ENCODE data around the gene MYOD1. TPM values are rescaled to one million over a fixed set of nuclear protein-coding genes. Genes with fewer than 3 reads are reported as not detected.

Gene MYOD1
- total and polyA plus RNA-seq, 2 of the 13 experiments (the other 11 are each of a cell fraction or from before 2014, with no cell fraction given), result not detected

DNA sequence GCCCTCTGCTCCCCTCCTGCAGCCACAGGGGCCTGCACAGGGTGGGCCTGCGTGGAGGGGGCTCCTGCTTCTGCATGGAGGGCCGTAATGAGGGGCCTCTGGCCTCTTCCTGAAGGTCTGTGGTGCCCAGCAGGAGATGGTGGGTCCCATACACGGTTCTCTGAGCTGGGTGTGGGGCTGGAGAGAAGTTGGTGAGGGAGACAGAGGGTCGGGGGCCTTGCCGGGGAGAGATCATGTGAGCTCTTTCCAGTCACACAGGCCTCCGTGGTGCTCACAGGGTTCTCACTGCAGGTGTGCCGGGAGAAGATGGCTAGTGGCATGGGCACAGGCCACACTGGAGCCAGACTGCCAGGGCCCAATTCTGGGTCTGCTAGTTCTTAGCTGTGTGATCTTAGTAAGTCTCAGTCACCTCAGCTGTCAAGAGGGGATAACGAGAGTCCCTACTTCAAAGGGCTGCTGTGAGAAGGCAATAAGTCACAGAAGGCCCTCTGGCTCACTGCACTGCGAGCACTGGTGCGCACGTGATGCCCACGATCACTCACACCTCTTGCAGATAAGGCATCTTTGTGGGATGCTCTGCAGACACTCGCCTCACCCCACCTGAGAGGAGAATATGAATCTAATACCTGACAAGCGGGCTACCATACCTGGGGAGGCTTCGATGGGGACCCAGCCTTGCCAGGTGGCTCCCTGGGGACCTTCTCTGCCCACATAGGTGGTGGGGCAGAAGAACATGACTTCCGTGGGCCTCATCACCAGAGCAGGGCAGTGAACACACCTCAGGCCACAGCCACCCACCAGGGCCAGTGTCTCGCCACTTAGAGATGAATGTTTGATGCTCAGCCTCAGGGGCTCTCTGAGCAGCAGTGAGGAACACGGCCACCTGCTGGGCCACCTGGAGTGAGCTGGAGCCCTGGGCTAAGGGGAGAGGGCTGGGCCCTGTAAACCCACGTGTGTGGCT, 29.7 kb downstream of the MYOD1 start (continued):
- no peak for TF ChIP-seq POLR2AphosphoS2 (IDR thresholded peaks at IDR 0.05; ENCODE audit: low read depth, low read length)
- no peak for TF ChIP-seq SNAPC2 (CRISPR knock-in tag; IDR thresholded peaks at IDR 0.05)
- TF ChIP-seq MNT (IDR thresholded peaks at IDR 0.05), result no peak
- no peak for TF ChIP-seq TBP (CRISPR knock-in tag; IDR thresholded peaks at IDR 0.05)
- TF ChIP-seq, protein P1, sequence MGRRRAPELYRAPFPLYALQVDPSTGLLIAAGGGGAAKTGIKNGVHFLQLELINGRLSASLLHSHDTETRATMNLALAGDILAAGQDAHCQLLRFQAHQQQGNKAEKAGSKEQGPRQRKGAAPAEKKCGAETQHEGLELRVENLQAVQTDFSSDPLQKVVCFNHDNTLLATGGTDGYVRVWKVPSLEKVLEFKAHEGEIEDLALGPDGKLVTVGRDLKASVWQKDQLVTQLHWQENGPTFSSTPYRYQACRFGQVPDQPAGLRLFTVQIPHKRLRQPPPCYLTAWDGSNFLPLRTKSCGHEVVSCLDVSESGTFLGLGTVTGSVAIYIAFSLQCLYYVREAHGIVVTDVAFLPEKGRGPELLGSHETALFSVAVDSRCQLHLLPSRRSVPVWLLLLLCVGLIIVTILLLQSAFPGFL (CRISPR knock-in tag; IDR thresholded peaks at IDR 0.05), result no peak
- TF ChIP-seq SMAD9 (CRISPR knock-in tag; IDR thresholded peaks at IDR 0.05), result no peak

- intact Hi-C loops (cut with micrococcal nuclease; ENCODE audit: unreplicated experiment) (no loop called here), in situ Hi-C loops (cut with HindIII; ENCODE audit: extremely low pct_ligation_motif_present, low pct_unique_long_range_greater_than_20kb) (no loop called here)
- H2AFZ ChIP-seq (ENCODE audit: low read length), result no peak overlapping the region
- peak overlapping the region; percentile 24; the same call in 1 of the 2 replicates for H3K4me2 ChIP-seq (ENCODE audit: low read depth, low read length)
- no peak overlapping the region for H3K27ac ChIP-seq (ENCODE audit: extremely low read length, insufficient read depth, low read length)
- no peaks in the 10 kb centered on the region for H3K36me3 ChIP-seq (replicated peaks in 1 of 2; ENCODE audit: control insufficient read depth in 1 of 2, insufficient read depth in 2 of 2, low read length in 2 of 2)
- H3K9me3 ChIP-seq (ENCODE audit: low read length), result no peaks in the 10 kb centered on the region
- no peaks in the 10 kb centered on the region for H4K20me1 ChIP-seq (ENCODE audit: insufficient read depth, low read length)
- no TSS peak for BruUV-seq (replicated peaks)
- no peak for DNase-seq (ENCODE audit: low spot score)
- H3K4me1 ChIP-seq (ENCODE audit: insufficient read depth, low read length), result peaks cover 29% of the 10 kb centered on the region
- WGBS (ENCODE audit: low lambda C conversion rate), result 6% methylated on average over 10 of the region's 13 CpGs
- POLR2A ChIA-PET, result no interaction called here
- no peak overlapping the region for H3K9ac ChIP-seq (ENCODE audit: insufficient read depth, low read depth, low read length)
- no peak for ATAC-seq
- CTCF ChIA-PET (ENCODE audit: low intra/inter-chr PET ratio, low total read pairs), result no interaction called here
- H3K4me3 ChIP-seq (replicated peaks in 1 of 3; ENCODE audit: insufficient read depth in 1 of 3, low read depth in 2 of 3, low read length in 3 of 3), result no peak overlapping the region
- no peaks in the 10 kb centered on the region for H3K79me2 ChIP-seq (ENCODE audit: insufficient read depth, low read length)
- FAIRE-seq, result no peak
- H3K27me3 ChIP-seq (ENCODE audit: control insufficient read depth in 1 of 2, insufficient read depth in 2 of 2, low read length in 2 of 2), result peaks cover 3 to 35% of the 10 kb centered on the region in 2 experiments; a peak in 3 of 5 replicates
- TF ChIP-seq CBX5 (CRISPR knock-in tag; IDR thresholded peaks at IDR 0.05; ENCODE audit: borderline replicate concordance), result no peak
- TF ChIP-seq HBP1 (CRISPR knock-in tag; IDR thresholded peaks at IDR 0.05; ENCODE audit: low read depth), result no peak
- TF ChIP-seq DZIP1 (CRISPR knock-in tag; IDR thresholded peaks at IDR 0.05), result no peak
- TF ChIP-seq FOXA3 (CRISPR knock-in tag; IDR thresholded peaks at IDR 0.05), result no peak
- TF ChIP-seq GTF2F1 (IDR thresholded peaks at IDR 0.05; ENCODE audit: low read length), result no peak
- no peak for TF ChIP-seq RAD21 (CRISPR knock-in tag; IDR thresholded peaks at IDR 0.05)
- TF ChIP-seq ZIK1 (CRISPR knock-in tag; IDR thresholded peaks at IDR 0.05; ENCODE audit: borderline replicate concordance, low read depth), result no peak
- no peak for TF ChIP-seq HES4 (CRISPR knock-in tag; IDR thresholded peaks at IDR 0.05; ENCODE audit: borderline replicate concordance)
Measured at GRCh38 chr11:17750013-17750800, 30.8 kb downstream of the MYOD1 start.
